K562 (cell line): ENCODE results near the gene CLDN20.

Experiments used
- ELK1 ChIP-seq: sonication (generic); formaldehyde crosslinking; IDR thresholded peaks from 2 replicates; pipeline ENCODE4 v1.8.1; 2022; ENCODE audit warnings: missing genetic modification reagents
- HDAC2 ChIP-seq: fragments of 450-650 bp; IDR thresholded peaks from 2 replicates; pipeline ENCODE4 v1.6.1; 2016; ENCODE audit warnings: mild to moderate bottlenecking

GRCh38 chr6:155276638-155277037 is 12.8 kb downstream of the CLDN20 start:
- TF ChIP-seq ELK1 (CRISPR knock-in tag) (no peak), HDAC2 (no peak)
